ENCODE data around the gene PGR.
A peak's percentile ranks its signal among the peaks of the same experiment; 100 is the strongest.
"Not testable (repeated sequence)": the region's sequence is repeated elsewhere in the genome, so short reads cannot be mapped to it uniquely, and the experiment has no call there.

PGR gene

GRCh38 chr11:101022256-101022655, 107.4 kb downstream of the PGR start:
- Histone ChIP-seq H2BK120ac (ENCODE audit: low read depth, low read length) (no peak overlapping the region), H3K18ac (ENCODE audit: low read length) (no peak overlapping the region), H4K91ac (ENCODE audit: low read depth, low read length, poor library complexity) (no peak overlapping the region), H2AFZ (ENCODE audit: low read length) (no peak overlapping the region), H3K9ac (ENCODE audit: low read depth, low read length, poor library complexity) (no peak overlapping the region), H3K14ac (ENCODE audit: low read length) (no peak overlapping the region), H3K4ac (ENCODE audit: low read length) (no peak overlapping the region), H3K4me2 (ENCODE audit: insufficient read depth, low read length, poor library complexity, severe bottlenecking) (no peak overlapping the region), H3K36me3 (replicated peaks in 1 of 2; ENCODE audit: control insufficient read depth in 2 of 2, insufficient read depth in 2 of 2, low read length in 2 of 2) (no peaks in the 10 kb centered on the region), H4K8ac (ENCODE audit: low read depth, low read length) (no peak overlapping the region), H2BK12ac (ENCODE audit: low read length) (no peak overlapping the region), H2BK15ac (ENCODE audit: low read length) (no peak overlapping the region), H2AK5ac (ENCODE audit: low read depth, low read length) (no peak overlapping the region), H3K79me1 (ENCODE audit: low read depth, low read length) (no peaks in the 10 kb centered on the region), H3K27ac (replicated peaks; ENCODE audit: low read length) (no peak overlapping the region), H3K27me3 (ENCODE audit: control insufficient read depth in 3 of 3, insufficient read depth in 3 of 3, low read depth in 1 of 3, low read length in 3 of 3) (no peaks in the 10 kb centered on the region), H3K4me3 (ENCODE audit: low read length in 2 of 2) (no peak overlapping the region), H3K9me3 (replicated peaks in 1 of 2; ENCODE audit: control insufficient read depth in 2 of 2, insufficient read depth in 1 of 2, low read depth in 1 of 2, low read length in 2 of 2) (no peaks in the 10 kb centered on the region), H2BK5ac (ENCODE audit: low read length) (no peak overlapping the region), H3K23ac (ENCODE audit: low read depth, low read length, poor library complexity) (no peak overlapping the region), H3K4me1 (ENCODE audit: control insufficient read depth in 2 of 2, insufficient read depth in 1 of 2, low read depth in 1 of 2, low read length in 2 of 2) (no peaks in the 10 kb centered on the region)
- no peak for DNase-seq (ENCODE audit: low spot score)

- Histone ChIP-seq H2AFZ (ENCODE audit: low read length) (no peak overlapping the region), H4K8ac (ENCODE audit: low read depth, low read length) (no peak overlapping the region), H3K9me3 (replicated peaks in 1 of 2; ENCODE audit: control insufficient read depth in 2 of 2, insufficient read depth in 1 of 2, low read depth in 1 of 2, low read length in 2 of 2) (no peaks in the 10 kb centered on the region), H3K23ac (ENCODE audit: low read depth, low read length, poor library complexity) (no peak overlapping the region), H2BK120ac (ENCODE audit: low read depth, low read length) (no peak overlapping the region), H2BK15ac (ENCODE audit: low read length) (no peak overlapping the region), H3K9ac (ENCODE audit: low read depth, low read length, poor library complexity) (no peak overlapping the region), H2BK5ac (ENCODE audit: low read length) (no peak overlapping the region), H3K4me1 (ENCODE audit: control insufficient read depth in 2 of 2, insufficient read depth in 1 of 2, low read depth in 1 of 2, low read length in 2 of 2) (peaks cover 0 to 2% of the 10 kb centered on the region in 2 donors), H3K27ac (replicated peaks; ENCODE audit: low read length) (no peak overlapping the region), H3K14ac (ENCODE audit: low read length) (no peak overlapping the region), H2AK5ac (ENCODE audit: low read depth, low read length) (no peak overlapping the region), H3K4me2 (ENCODE audit: insufficient read depth, low read length, poor library complexity, severe bottlenecking) (no peak overlapping the region), H3K4me3 (ENCODE audit: low read length in 2 of 2) (no peak overlapping the region), H3K36me3 (replicated peaks in 1 of 2; ENCODE audit: control insufficient read depth in 2 of 2, insufficient read depth in 2 of 2, low read length in 2 of 2) (no peaks in the 10 kb centered on the region), H3K18ac (ENCODE audit: low read length) (no peak overlapping the region), H3K4ac (ENCODE audit: low read length) (no peak overlapping the region), H3K27me3 (ENCODE audit: control insufficient read depth in 3 of 3, insufficient read depth in 3 of 3, low read depth in 1 of 3, low read length in 3 of 3) (no peaks in the 10 kb centered on the region), H2BK12ac (ENCODE audit: low read length) (no peak overlapping the region), H4K91ac (ENCODE audit: low read depth, low read length, poor library complexity) (no peak overlapping the region), H3K79me1 (ENCODE audit: low read depth, low read length) (no peaks in the 10 kb centered on the region)
- DNase-seq (ENCODE audit: low spot score), result no peak
- no CpG with 5 or more reads among the region's 1 CpG for WGBS, 2 donors (ENCODE audit: extremely low coverage in 2 of 2, insufficient read length in 2 of 2, insufficient replicate concordance in 1 of 2)
Measured at GRCh38 chr11:101019870-101020269, 109.7 kb downstream of the PGR start.

- Histone ChIP-seq H2BK12ac (ENCODE audit: low read length) (no peak overlapping the region), H3K14ac (ENCODE audit: low read length) (no peak overlapping the region), H4K91ac (ENCODE audit: low read depth, low read length, poor library complexity) (no peak overlapping the region), H3K4me1 (ENCODE audit: control insufficient read depth in 2 of 2, insufficient read depth in 1 of 2, low read depth in 1 of 2, low read length in 2 of 2) (peaks cover 2 to 3% of the 10 kb centered on the region in 2 donors), H2BK15ac (ENCODE audit: low read length) (no peak overlapping the region), H3K36me3 (replicated peaks in 1 of 2; ENCODE audit: control insufficient read depth in 2 of 2, insufficient read depth in 2 of 2, low read length in 2 of 2) (no peaks in the 10 kb centered on the region), H3K4ac (ENCODE audit: low read length) (no peak overlapping the region), H3K9me3 (replicated peaks in 1 of 2; ENCODE audit: control insufficient read depth in 2 of 2, insufficient read depth in 1 of 2, low read depth in 1 of 2, low read length in 2 of 2) (no peaks in the 10 kb centered on the region), H3K27me3 (ENCODE audit: control insufficient read depth in 3 of 3, insufficient read depth in 3 of 3, low read depth in 1 of 3, low read length in 3 of 3) (no peaks in the 10 kb centered on the region), H2AK5ac (ENCODE audit: low read depth, low read length) (no peak overlapping the region), H2BK5ac (ENCODE audit: low read length) (no peak overlapping the region), H3K27ac (replicated peaks; ENCODE audit: low read length) (no peak overlapping the region), H3K23ac (ENCODE audit: low read depth, low read length, poor library complexity) (no peak overlapping the region), H3K4me3 (ENCODE audit: low read length in 2 of 2) (no peak overlapping the region), H3K4me2 (ENCODE audit: insufficient read depth, low read length, poor library complexity, severe bottlenecking) (no peak overlapping the region), H2AFZ (ENCODE audit: low read length) (peak overlapping the region; percentile 26), H2BK120ac (ENCODE audit: low read depth, low read length) (no peak overlapping the region), H4K8ac (ENCODE audit: low read depth, low read length) (no peak overlapping the region), H3K9ac (ENCODE audit: low read depth, low read length, poor library complexity) (no peak overlapping the region), H3K18ac (ENCODE audit: low read length) (no peak overlapping the region), H3K79me1 (ENCODE audit: low read depth, low read length) (no peaks in the 10 kb centered on the region)
- DNase-seq (ENCODE audit: low spot score), result no peak
Measured at GRCh38 chr11:101014600-101015285, 114.9 kb downstream of the PGR start.

DNA sequence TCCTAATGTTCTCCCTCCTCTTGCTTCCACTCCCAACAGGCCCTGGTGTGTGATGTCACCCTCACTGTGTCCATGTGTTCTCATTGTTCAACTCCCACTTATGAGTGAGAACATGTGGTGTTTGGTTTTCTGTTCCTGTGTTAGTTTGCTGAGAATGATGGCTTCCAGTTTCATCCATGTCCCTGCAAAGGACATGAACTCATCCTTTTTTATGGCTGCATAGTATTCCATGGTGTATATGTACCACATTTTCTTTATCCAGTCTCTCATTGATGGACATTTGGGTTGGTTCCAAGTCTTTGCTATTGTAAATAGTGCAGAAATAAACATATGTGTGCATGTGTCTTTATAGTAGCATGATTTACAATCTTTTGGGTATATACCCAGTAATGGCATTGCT, 115.9 kb downstream of the PGR start:
- not testable (repeated sequence) for H2BK120ac ChIP-seq (ENCODE audit: low read depth, low read length); H3K36me3 ChIP-seq (replicated peaks in 1 of 2; ENCODE audit: control insufficient read depth in 2 of 2, insufficient read depth in 2 of 2, low read length in 2 of 2); H2AK5ac ChIP-seq (ENCODE audit: low read depth, low read length); H3K4me3 ChIP-seq (ENCODE audit: low read length in 2 of 2); H3K14ac ChIP-seq (ENCODE audit: low read length); H3K79me1 ChIP-seq (ENCODE audit: low read depth, low read length); H3K4me2 ChIP-seq (ENCODE audit: insufficient read depth, low read length, poor library complexity, severe bottlenecking); H2BK5ac ChIP-seq (ENCODE audit: low read length); H3K27me3 ChIP-seq (ENCODE audit: control insufficient read depth in 3 of 3, insufficient read depth in 3 of 3, low read depth in 1 of 3, low read length in 3 of 3); H3K23ac ChIP-seq (ENCODE audit: low read depth, low read length, poor library complexity); H4K8ac ChIP-seq (ENCODE audit: low read depth, low read length); H3K4ac ChIP-seq (ENCODE audit: low read length); H3K4me1 ChIP-seq (ENCODE audit: control insufficient read depth in 2 of 2, insufficient read depth in 1 of 2, low read depth in 1 of 2, low read length in 2 of 2); H2AFZ ChIP-seq (ENCODE audit: low read length); H4K91ac ChIP-seq (ENCODE audit: low read depth, low read length, poor library complexity); H3K18ac ChIP-seq (ENCODE audit: low read length); H3K27ac ChIP-seq (replicated peaks; ENCODE audit: low read length); DNase-seq (ENCODE audit: low spot score); H2BK12ac ChIP-seq (ENCODE audit: low read length); H2BK15ac ChIP-seq (ENCODE audit: low read length); H3K9me3 ChIP-seq (replicated peaks in 1 of 2; ENCODE audit: control insufficient read depth in 2 of 2, insufficient read depth in 1 of 2, low read depth in 1 of 2, low read length in 2 of 2); H3K9ac ChIP-seq (ENCODE audit: low read depth, low read length, poor library complexity)
